WTC11 (cell line): Measurements from ENCODE around the gene GIT1. TPM values are rescaled to one million over a fixed set of nuclear protein-coding genes. Genes with fewer than 3 reads are reported as not detected.

Experiments used
- ATAC-seq: fragments of 200-7000 bp; cut with Tn5 transposase; 2 replicates; pipeline ENCODE4 v1.10.0; 2021; ENCODE audit warnings: mild to moderate bottlenecking, moderate library complexity
- CTCF ChIA-PET: fragments of 300-600 bp; sonication (Branson Sonifier 250); formaldehyde crosslinking; loops from one replicate; lab custom pipeline; 2021; ENCODE audit warnings: antibody characterized with exemption; lab: Charles Lee
- POLR2A ChIA-PET: fragments of 350-600 bp; sonication (Branson Sonifier 250); formaldehyde crosslinking; loops from one replicate; lab custom pipeline; 2021; ENCODE audit warnings: antibody characterized with exemption; lab: Charles Lee
- DNase-seq: peaks from one replicate; pipeline ENCODE4 v3.0.0; 2021; ENCODE audit warnings: low spot score
- H3K27ac Mint-ChIP-seq: 2 replicates; pipeline ENCODE4 v1.8.0; 2021; ENCODE audit warnings: mixed read lengths
- H3K27me3 Mint-ChIP-seq: 2 replicates; pipeline ENCODE4 v1.8.0; 2021; ENCODE audit warnings: low read depth, mild to moderate bottlenecking, moderate library complexity, mixed read lengths
- H3K36me3 Mint-ChIP-seq: 2 replicates; pipeline ENCODE4 v1.8.0; 2021; ENCODE audit warnings: mixed read lengths
- H3K4me1 Mint-ChIP-seq: 2 replicates; pipeline ENCODE4 v1.8.0; 2022; ENCODE audit warnings: mixed read lengths
- H3K4me3 Mint-ChIP-seq: 2 replicates; pipeline ENCODE4 v1.8.0; 2021; ENCODE audit warnings: mild to moderate bottlenecking, moderate library complexity, mixed read lengths
- H3K9me3 Mint-ChIP-seq: 2 replicates; pipeline ENCODE4 v1.8.0; 2021; ENCODE audit warnings: mixed read lengths
- CDX4 ChIP-seq: fragments of 250-450 bp; sonication (Bioruptor Pico); IDR thresholded peaks from 2 replicates; pipeline ENCODE4 v1.9.0; 2021; ENCODE audit warnings: moderate library complexity, mild to moderate bottlenecking, inconsistent platforms, borderline replicate concordance
- E2F4 ChIP-seq: sonication (generic); formaldehyde crosslinking; IDR thresholded peaks from 2 replicates; pipeline ENCODE4 v1.8.1; 2022; ENCODE audit warnings: low read depth, mild to moderate bottlenecking, moderate library complexity, missing genetic modification reagents, borderline replicate concordance
- ESRRA ChIP-seq: sonication (generic); formaldehyde crosslinking; IDR thresholded peaks from 2 replicates; pipeline ENCODE4 v1.8.1; 2022; ENCODE audit warnings: mild to moderate bottlenecking, missing genetic modification reagents, borderline replicate concordance
- FOXK1 ChIP-seq: sonication (generic); formaldehyde crosslinking; IDR thresholded peaks from 2 replicates; pipeline ENCODE4 v1.8.0; 2022; ENCODE audit warnings: mild to moderate bottlenecking, moderate library complexity, missing genetic modification reagents
- GABPB1 ChIP-seq: sonication (generic); formaldehyde crosslinking; IDR thresholded peaks from 2 replicates; pipeline ENCODE4 v1.8.1; 2023; ENCODE audit warnings: mild to moderate bottlenecking, missing genetic modification reagents
- GRHL2 ChIP-seq: fragments of 250-450 bp; sonication (Bioruptor Pico); IDR thresholded peaks from 2 replicates; pipeline ENCODE4 v1.8.0; 2022; ENCODE audit warnings: mild to moderate bottlenecking, moderate library complexity; ENCODE audit not compliant: insufficient replicate concordance, severe bottlenecking
- IRF2 ChIP-seq: sonication (generic); formaldehyde crosslinking; IDR thresholded peaks from 2 replicates; pipeline ENCODE4 v1.8.0; 2022; ENCODE audit warnings: low read depth, missing genetic modification reagents, borderline replicate concordance
- JAZF1 ChIP-seq: fragments of 250-450 bp; sonication (Bioruptor Pico); IDR thresholded peaks from 2 replicates; pipeline ENCODE4 v1.9.0; 2021; ENCODE audit warnings: moderate library complexity, mild to moderate bottlenecking, inconsistent platforms
- JUN ChIP-seq: sonication (generic); formaldehyde crosslinking; IDR thresholded peaks from 2 replicates; pipeline ENCODE4 v1.8.0; 2023; ENCODE audit warnings: mild to moderate bottlenecking, missing genetic modification reagents
- KAT7 ChIP-seq: sonication (generic); formaldehyde crosslinking; IDR thresholded peaks from 2 replicates; pipeline ENCODE4 v1.8.1; 2023; ENCODE audit warnings: missing genetic modification reagents, mild to moderate bottlenecking, borderline replicate concordance
- MAX ChIP-seq: sonication (generic); formaldehyde crosslinking; IDR thresholded peaks from 2 replicates; pipeline ENCODE4 v1.8.0; 2022; ENCODE audit warnings: mild to moderate bottlenecking, missing genetic modification reagents
- NFATC4 ChIP-seq: fragments of 250-450 bp; sonication (Bioruptor Pico); IDR thresholded peaks from 2 replicates; pipeline ENCODE4 v1.9.0; 2021; ENCODE audit warnings: mild to moderate bottlenecking
- PRDM15 ChIP-seq: sonication (generic); formaldehyde crosslinking; IDR thresholded peaks from 2 replicates; pipeline ENCODE4 v1.8.0; 2022; ENCODE audit warnings: missing genetic modification reagents
- SP1 ChIP-seq: sonication (generic); formaldehyde crosslinking; conservative IDR thresholded peaks from 2 replicates; pipeline ENCODE4 v1.8.1; 2022; ENCODE audit warnings: missing genetic modification reagents
- ZBTB43 ChIP-seq: sonication (generic); formaldehyde crosslinking; IDR thresholded peaks from 2 replicates; pipeline ENCODE4 v1.8.1; 2023; ENCODE audit warnings: mild to moderate bottlenecking, missing genetic modification reagents
- ZMAT4 ChIP-seq: fragments of 250-450 bp; sonication (Bioruptor Pico); IDR thresholded peaks from 2 replicates; pipeline ENCODE4 v1.9.0; 2021; ENCODE audit warnings: mild to moderate bottlenecking
- ZNF138 ChIP-seq: sonication (generic); formaldehyde crosslinking; conservative IDR thresholded peaks from 2 replicates; pipeline ENCODE4 v1.8.1; 2022; ENCODE audit warnings: mild to moderate bottlenecking, moderate library complexity, missing genetic modification reagents
- ZNF416 ChIP-seq: fragments of 250-450 bp; sonication (Bioruptor Pico); IDR thresholded peaks from 2 replicates; pipeline ENCODE4 v1.9.0; 2021; ENCODE audit warnings: mild to moderate bottlenecking, inconsistent platforms
- ZNF425 ChIP-seq: fragments of 250-450 bp; sonication (Bioruptor Pico); conservative IDR thresholded peaks from 2 replicates; pipeline ENCODE4 v1.9.0; 2021; ENCODE audit warnings: mild to moderate bottlenecking
- total RNA-seq: library from RNA; stranded (reverse); gene quantifications from 3 replicates; pipeline ENCODE4 v1.2.3, GENCODE V29; 2021

Gene GIT1
- total RNA-seq, 1 experiment from 2014 or later = 66.9 TPM

GRCh38 chr17:29629839-29630238 lies 40.4 kb upstream of the GIT1 start:
- CTCF ChIA-PET = interaction anchor here (1.2 kb wide), 1 partner anchor 12 kb away, joined by 8 read pairs; no protein-coding TSS in a partner anchor
- Mint-ChIP-seq H3K36me3 (0 out of 2 replicates have a peak, but pooled peaks cover 2% of the 10 kb centered on the region), H3K27me3 (peaks cover 3% of the 10 kb centered on the region; the same call in 1 of the 2 replicates), H3K27ac (no peak overlapping the region), H3K4me3 (no peak overlapping the region), H3K9me3 (no peaks in the 10 kb centered on the region), H3K4me1 (peaks cover 12% of the 10 kb centered on the region)
- TF ChIP-seq CDX4 (CRISPR knock-in tag) (no peak), ZNF416 (CRISPR knock-in tag) (no peak), MAX (CRISPR knock-in tag) (no peak), GRHL2 (CRISPR knock-in tag) (no peak), IRF2 (CRISPR knock-in tag) (no peak), KAT7 (CRISPR knock-in tag) (no peak), ZNF425 (CRISPR knock-in tag) (no peak), PRDM15 (CRISPR knock-in tag) (no peak), E2F4 (no peak), ESRRA (CRISPR knock-in tag) (no peak), FOXK1 (CRISPR knock-in tag) (no peak), GABPB1 (CRISPR knock-in tag) (no peak), SP1 (CRISPR knock-in tag) (no peak), ZNF138 (CRISPR knock-in tag) (no peak), ZBTB43 (CRISPR knock-in tag) (no peak), ZMAT4 (CRISPR knock-in tag) (no peak), NFATC4 (no peak), JAZF1 (CRISPR knock-in tag) (no peak), JUN (no peak)
- no peak for ATAC-seq
- no peak for DNase-seq
- POLR2A ChIA-PET = no interaction called here
